Hepatocyte (in vitro differentiated cells): ENCODE data around the gene RBM8A. TPM values are rescaled to one million over a fixed set of nuclear protein-coding genes. Genes with fewer than 3 reads are reported as not detected.

Experiments used
- DNase-seq: peaks from one replicate; pipeline ENCODE4 v3.0.0-alpha.2; 2016; ENCODE audit warnings: low spot score
- H2AFZ ChIP-seq: fragments of 200-600 bp; sonication (generic); 2 replicates; pipeline ENCODE4 v1.6.0; 2016; ENCODE audit warnings: antibody characterized with exemption, mild to moderate bottlenecking
- H3K27ac ChIP-seq: fragments of 200-600 bp; sonication (generic); 2 replicates; pipeline ENCODE4 v1.5.1; 2016; ENCODE audit warnings: mild to moderate bottlenecking
- H3K27me3 ChIP-seq: fragments of 200-600 bp; sonication (generic); 2 replicates; pipeline ENCODE4 v1.6.1; 2016
- H3K36me3 ChIP-seq: fragments of 200-600 bp; sonication (generic); replicated peaks from 2 replicates; pipeline ENCODE4 v1.5.1; 2016; ENCODE audit warnings: low read depth; ENCODE audit not compliant: insufficient read depth
- H3K4me1 ChIP-seq: fragments of 200-600 bp; sonication (generic); 2 replicates; pipeline ENCODE4 v1.5.1; 2016; ENCODE audit warnings: mild to moderate bottlenecking, moderate library complexity; ENCODE audit not compliant: insufficient read depth
- H3K4me2 ChIP-seq: fragments of 200-600 bp; sonication (generic); 2 replicates; pipeline ENCODE4 v1.6.0; 2016
- H3K4me3 ChIP-seq: fragments of 200-600 bp; sonication (generic); 2 replicates; pipeline ENCODE4 v1.5.1; 2016; ENCODE audit warnings: mild to moderate bottlenecking
- H3K79me2 ChIP-seq: fragments of 200-600 bp; sonication (generic); 2 replicates; pipeline ENCODE4 v1.6.0; 2017; ENCODE audit warnings: mild to moderate bottlenecking
- H3K9me2 ChIP-seq: fragments of 200-600 bp; sonication (generic); replicated peaks from 2 replicates; pipeline ENCODE4 v1.6.0; 2017; ENCODE audit warnings: mild to moderate bottlenecking; ENCODE audit not compliant: insufficient read depth
- H3K9me3 ChIP-seq: fragments of 200-600 bp; sonication (generic); 2 replicates; pipeline ENCODE4 v1.5.1; 2016; ENCODE audit warnings: low read depth, mild to moderate bottlenecking
- H4K20me1 ChIP-seq: fragments of 200-600 bp; sonication (generic); 2 replicates; pipeline ENCODE4 v1.6.0; 2016; ENCODE audit warnings: mild to moderate bottlenecking; ENCODE audit not compliant: insufficient read depth, poor library complexity, severe bottlenecking
- EZH2 ChIP-seq: fragments of 200-600 bp; sonication (generic); IDR thresholded peaks from 2 replicates; pipeline ENCODE4 v1.6.1; 2016; ENCODE audit warnings: antibody characterized with exemption, mild to moderate bottlenecking, borderline replicate concordance
- EZH2phosphoT487 ChIP-seq: fragments of 200-600 bp; sonication (generic); IDR thresholded peaks from one replicate; pipeline ENCODE4 v1.6.1; 2018; ENCODE audit warnings: antibody characterized with exemption, mild to moderate bottlenecking, low read depth, moderate library complexity; ENCODE audit not compliant: unreplicated experiment, severe bottlenecking
- WGBS: methylation state at CpG from one replicate; pipeline ENCODE4 v1.1.6; 2016; ENCODE audit warnings: low lambda C conversion rate; ENCODE audit errors: missing lambda C conversion rate; 5-methylcytosine and 5-hydroxymethylcytosine counted together
- polyA plus RNA-seq: library from polyadenylated mRNA; unstranded; fragments of >200 nt; fragmentation: Nextera tagmentation; extraction: Ambion mirVana; gene quantifications from 2 replicates; pipeline ENCODE4 v1.2.1, GENCODE V29; 2016
- total RNA-seq: library from RNA; depleted of rRNA; stranded (reverse); fragments of >200 nt; gene quantifications from 2 replicates; pipeline ENCODE4 v1.2.3, GENCODE V29; 2014
- TF ChIP-seq, protein P1 (sequence below): fragments of 200-600 bp; sonication (generic); IDR thresholded peaks from 2 replicates; pipeline ENCODE4 v1.5.1; 2016; ENCODE audit warnings: antibody characterized with exemption, mild to moderate bottlenecking; ENCODE audit not compliant: poor library complexity

Gene RBM8A
- total and polyA plus RNA-seq, 2 experiments from 2014 or later: 141 to 185 TPM

- Histone ChIP-seq H3K36me3 (no peaks in the 10 kb centered on the region), H2AFZ (no peak overlapping the region), H3K4me3 (no peak overlapping the region), H3K4me2 (no peak overlapping the region), H3K79me2 (peaks cover 2% of the 10 kb centered on the region), H3K9me2 (no peaks in the 10 kb centered on the region), H3K27ac (no peak overlapping the region), H3K27me3 (no peaks in the 10 kb centered on the region), H4K20me1 (no peaks in the 10 kb centered on the region), H3K9me3 (no peaks in the 10 kb centered on the region), H3K4me1 (no peaks in the 10 kb centered on the region)
- 100% methylated on average over 3 of the region's 3 CpGs for WGBS
- no peak for TF ChIP-seq EZH2phosphoT487
- no peak for TF ChIP-seq EZH2
- TF ChIP-seq, protein P1, sequence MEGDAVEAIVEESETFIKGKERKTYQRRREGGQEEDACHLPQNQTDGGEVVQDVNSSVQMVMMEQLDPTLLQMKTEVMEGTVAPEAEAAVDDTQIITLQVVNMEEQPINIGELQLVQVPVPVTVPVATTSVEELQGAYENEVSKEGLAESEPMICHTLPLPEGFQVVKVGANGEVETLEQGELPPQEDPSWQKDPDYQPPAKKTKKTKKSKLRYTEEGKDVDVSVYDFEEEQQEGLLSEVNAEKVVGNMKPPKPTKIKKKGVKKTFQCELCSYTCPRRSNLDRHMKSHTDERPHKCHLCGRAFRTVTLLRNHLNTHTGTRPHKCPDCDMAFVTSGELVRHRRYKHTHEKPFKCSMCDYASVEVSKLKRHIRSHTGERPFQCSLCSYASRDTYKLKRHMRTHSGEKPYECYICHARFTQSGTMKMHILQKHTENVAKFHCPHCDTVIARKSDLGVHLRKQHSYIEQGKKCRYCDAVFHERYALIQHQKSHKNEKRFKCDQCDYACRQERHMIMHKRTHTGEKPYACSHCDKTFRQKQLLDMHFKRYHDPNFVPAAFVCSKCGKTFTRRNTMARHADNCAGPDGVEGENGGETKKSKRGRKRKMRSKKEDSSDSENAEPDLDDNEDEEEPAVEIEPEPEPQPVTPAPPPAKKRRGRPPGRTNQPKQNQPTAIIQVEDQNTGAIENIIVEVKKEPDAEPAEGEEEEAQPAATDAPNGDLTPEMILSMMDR: no peak
- no peak for DNase-seq
Measured at GRCh38 chr1:145944532-145944931, 17.2 kb upstream of the RBM8A start.

GRCh38 chr1:145942871-145943270 is 15.6 kb upstream of the RBM8A start:
- Histone ChIP-seq H3K4me3 (no peak overlapping the region), H3K27me3 (no peaks in the 10 kb centered on the region), H3K27ac (no peak overlapping the region), H4K20me1 (no peaks in the 10 kb centered on the region), H3K4me1 (no peaks in the 10 kb centered on the region), H3K4me2 (no peak overlapping the region), H3K9me2 (no peaks in the 10 kb centered on the region), H2AFZ (no peak overlapping the region), H3K9me3 (no peaks in the 10 kb centered on the region), H3K36me3 (no peaks in the 10 kb centered on the region), H3K79me2 (peaks cover 2% of the 10 kb centered on the region)
- 85% methylated on average over 6 of the region's 6 CpGs for WGBS
- DNase-seq: no peak
- TF ChIP-seq, protein P1: no peak
- TF ChIP-seq EZH2phosphoT487: no peak
- TF ChIP-seq EZH2: no peak

DNA sequence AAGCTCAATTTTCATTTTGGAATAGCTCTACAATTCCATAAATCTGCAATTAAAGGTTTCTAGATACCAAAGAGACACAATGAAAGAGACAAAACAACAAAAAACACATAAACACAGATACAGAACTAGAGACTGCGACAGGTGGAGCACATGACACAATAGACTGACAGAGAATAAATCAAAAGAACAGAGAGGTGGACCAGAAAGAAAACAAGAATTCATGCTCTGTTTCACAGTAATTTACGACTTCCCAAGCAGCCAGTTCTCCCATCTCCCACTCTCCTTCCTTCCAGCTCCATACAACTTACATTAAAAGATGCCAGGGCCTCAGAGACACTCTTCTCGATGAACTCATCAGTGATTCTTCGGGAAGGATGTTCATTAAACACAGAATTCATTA is 15.1 kb upstream of the RBM8A start:
- Histone ChIP-seq H3K27ac (no peak overlapping the region), H3K9me2 (no peaks in the 10 kb centered on the region), H3K9me3 (no peaks in the 10 kb centered on the region), H3K79me2 (peaks cover 2% of the 10 kb centered on the region), H3K4me2 (no peak overlapping the region), H4K20me1 (no peaks in the 10 kb centered on the region), H3K27me3 (no peaks in the 10 kb centered on the region), H3K36me3 (no peaks in the 10 kb centered on the region), H3K4me1 (no peaks in the 10 kb centered on the region), H3K4me3 (no peak overlapping the region), H2AFZ (no peak overlapping the region)
- TF ChIP-seq EZH2 (no peak), EZH2phosphoT487 (no peak)
- TF ChIP-seq, protein P1: no peak
- 88% methylated on average over 4 of the region's 4 CpGs for WGBS
- no peak for DNase-seq

- H3K4me3 ChIP-seq: no peak overlapping the region
- peaks cover 3% of the 10 kb centered on the region for H3K4me1 ChIP-seq
- H3K4me2 ChIP-seq: no peak overlapping the region
- H3K9me3 ChIP-seq: no peaks in the 10 kb centered on the region
- 100% methylated on average over 1 of the region's 1 CpG for WGBS
- no peaks in the 10 kb centered on the region for H3K27me3 ChIP-seq
- no peaks in the 10 kb centered on the region for H3K9me2 ChIP-seq
- TF ChIP-seq EZH2phosphoT487: no peak
- no peak for TF ChIP-seq EZH2
- TF ChIP-seq, protein P1: no peak
- no peak overlapping the region for H2AFZ ChIP-seq
- no peak for DNase-seq
- no peaks in the 10 kb centered on the region for H3K36me3 ChIP-seq
- no peaks in the 10 kb centered on the region for H4K20me1 ChIP-seq
- no peak overlapping the region for H3K27ac ChIP-seq
- H3K79me2 ChIP-seq: no peaks in the 10 kb centered on the region
Measured at GRCh38 chr1:145937436-145937835, 10.2 kb upstream of the RBM8A start.
